Uterus (tissue), 4 donors: Measurements from ENCODE around the gene GMPR2. TPM values are rescaled to one million over a fixed set of nuclear protein-coding genes. Genes with fewer than 3 reads are reported as not detected.
"Not testable (repeated sequence)": the region's sequence is repeated elsewhere in the genome, so short reads cannot be mapped to it uniquely, and the experiment has no call there.

Experiments used
- DNase-seq, 2 donors: peaks; one replicate each; pipeline ENCODE4 v3.0.0-alpha.2; 2019 to 2020
- H3K27ac ChIP-seq, 2 donors: fragments of 200-600 bp; sonication (generic); 1 replicate in 1 of 2; 2 replicates in 1 of 2; pipeline ENCODE4 v1.5.1; 2016 to 2018
- H3K27me3 ChIP-seq, 2 donors: fragments of 200-600 bp; sonication (generic); one replicate each; pipeline ENCODE4 v1.5.1; 2018 to 2019; ENCODE audit warnings: control low read depth in 1 of 2
- H3K36me3 ChIP-seq, 2 donors: fragments of 200-600 bp; sonication (generic); one replicate each; pipeline ENCODE4 v1.5.1; 2019; ENCODE audit warnings: control low read depth in 1 of 2
- H3K4me1 ChIP-seq, 2 donors: fragments of 200-600 bp; sonication (generic); one replicate each; pipeline ENCODE4 v1.5.1; 2018 to 2019; ENCODE audit warnings: control low read depth in 1 of 2
- H3K4me3 ChIP-seq, 2 donors: fragments of 200-600 bp; sonication (generic); 1 replicate in 1 of 2; 2 replicates in 1 of 2; pipeline ENCODE4 v1.5.1; 2018 to 2019; ENCODE audit warnings: mild to moderate bottlenecking in 1 of 2
- H3K9me3 ChIP-seq, 2 donors: fragments of 200-600 bp; sonication (generic); one replicate each; pipeline ENCODE4 v1.5.1; 2019; ENCODE audit warnings: control low read depth in 1 of 2
- POLR2A ChIP-seq, 2 donors: fragments of 450-650 bp; IDR thresholded peaks; one replicate each; pipeline ENCODE4 v1.6.1; 2016; ENCODE audit warnings: antibody characterized with exemption in 2 of 2, mild to moderate bottlenecking in 1 of 2, moderate library complexity in 1 of 2
- intact Hi-C: fragments of 100-400 bp; cut with DNase I; formaldehyde crosslinking; loops from one replicate; pipeline ENCODE4 v1.15.1; 2023; ENCODE audit warnings: low total_unique reads
- total RNA-seq, 4 donors: library from RNA; depleted of rRNA in 3 of 4; stranded (reverse); fragments of >200 nt in 3 of 4; gene quantifications; one replicate each; pipeline versions ENCODE4 v1.1.0 to v1.2.4, GENCODE V29; 2014 to 2023
- TF ChIP-seq, protein P1 (sequence below), 4 experiments: fragments of 200-600 bp in 2 of 4; fragments of 450-650 bp in 2 of 4; sonication (generic) in 2 of 4; IDR thresholded peaks; one replicate each; pipeline ENCODE4 v1.5.1; 2016 to 2019; ENCODE audit warnings: antibody characterized with exemption in 4 of 4, mild to moderate bottlenecking in 2 of 4, moderate library complexity in 1 of 4
- donor health status: DM: yes; HTN: yes; CAD: no.

GMPR2 gene
- total RNA-seq, 4 donors from 2014 or later: 38.9 to 60.9 (median 48.8) TPM

GRCh38 chr14:24216345-24216699, 16.4 kb upstream of the GMPR2 start:
- no peaks in the 10 kb centered on the region for H3K36me3 ChIP-seq
- TF ChIP-seq, protein P1, sequence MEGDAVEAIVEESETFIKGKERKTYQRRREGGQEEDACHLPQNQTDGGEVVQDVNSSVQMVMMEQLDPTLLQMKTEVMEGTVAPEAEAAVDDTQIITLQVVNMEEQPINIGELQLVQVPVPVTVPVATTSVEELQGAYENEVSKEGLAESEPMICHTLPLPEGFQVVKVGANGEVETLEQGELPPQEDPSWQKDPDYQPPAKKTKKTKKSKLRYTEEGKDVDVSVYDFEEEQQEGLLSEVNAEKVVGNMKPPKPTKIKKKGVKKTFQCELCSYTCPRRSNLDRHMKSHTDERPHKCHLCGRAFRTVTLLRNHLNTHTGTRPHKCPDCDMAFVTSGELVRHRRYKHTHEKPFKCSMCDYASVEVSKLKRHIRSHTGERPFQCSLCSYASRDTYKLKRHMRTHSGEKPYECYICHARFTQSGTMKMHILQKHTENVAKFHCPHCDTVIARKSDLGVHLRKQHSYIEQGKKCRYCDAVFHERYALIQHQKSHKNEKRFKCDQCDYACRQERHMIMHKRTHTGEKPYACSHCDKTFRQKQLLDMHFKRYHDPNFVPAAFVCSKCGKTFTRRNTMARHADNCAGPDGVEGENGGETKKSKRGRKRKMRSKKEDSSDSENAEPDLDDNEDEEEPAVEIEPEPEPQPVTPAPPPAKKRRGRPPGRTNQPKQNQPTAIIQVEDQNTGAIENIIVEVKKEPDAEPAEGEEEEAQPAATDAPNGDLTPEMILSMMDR (IDR thresholded peaks at IDR 0.05): no peak
- no peak for TF ChIP-seq POLR2A (IDR thresholded peaks at IDR 0.05)
- H3K27me3 ChIP-seq: no peaks in the 10 kb centered on the region
- peak overlapping the region; percentile 86 to 89 for H3K27ac ChIP-seq
- peaks cover 0 to 4% of the 10 kb centered on the region in 2 donors for H3K4me1 ChIP-seq
- intact Hi-C loops: no loop called here
- no peak for DNase-seq
- H3K4me3 ChIP-seq: peak overlapping the region; percentile 71 to 80
- no peaks in the 10 kb centered on the region for H3K9me3 ChIP-seq

DNA sequence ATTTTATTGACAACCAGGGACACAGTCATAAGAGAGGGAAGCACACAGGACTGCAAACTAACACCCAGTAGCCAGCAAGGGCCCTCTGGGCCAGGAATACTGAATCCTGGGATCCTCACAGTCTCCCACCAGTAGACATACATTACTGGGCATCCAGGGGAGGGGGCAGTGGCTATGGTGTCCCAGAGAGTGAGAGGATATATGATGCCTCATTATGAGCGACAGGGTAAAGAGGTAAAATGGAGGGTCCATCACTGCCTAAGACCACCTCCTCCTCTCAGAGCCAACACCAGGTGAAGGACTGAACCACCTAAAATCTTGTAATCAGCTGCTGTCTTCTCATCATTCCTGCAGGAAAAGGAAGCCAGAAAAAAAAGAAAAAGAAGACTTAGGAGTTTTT, 15.9 kb upstream of the GMPR2 start:
- intact Hi-C loops, H3K36me3 ChIP-seq, H3K4me3 ChIP-seq, DNase-seq, H3K9me3 ChIP-seq, H3K4me1 ChIP-seq, H3K27me3 ChIP-seq, H3K27ac ChIP-seq: not testable (repeated sequence)

DNA sequence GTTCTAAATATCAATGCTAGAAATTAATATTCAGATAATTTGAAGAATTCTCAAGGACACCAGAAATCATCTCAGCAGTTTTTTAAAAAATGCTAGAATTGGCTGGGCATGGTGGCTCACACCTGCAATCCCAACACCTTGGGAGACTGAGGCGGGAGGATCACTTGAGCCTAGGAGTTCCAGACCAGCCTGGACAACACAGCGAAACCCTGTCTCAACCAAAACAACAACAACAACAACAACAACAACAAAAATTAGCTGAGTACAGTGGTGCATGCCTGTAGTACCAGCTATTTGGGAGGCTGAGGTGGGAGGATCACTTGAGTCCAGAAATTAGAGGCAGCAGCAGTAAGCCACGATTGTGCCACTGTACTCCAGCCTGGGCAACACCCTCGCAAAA, 13.6 kb upstream of the GMPR2 start:
- Histone ChIP-seq H3K36me3 (no peaks in the 10 kb centered on the region), H3K27ac (no peak overlapping the region), H3K4me1 (no peaks in the 10 kb centered on the region), H3K27me3 (no peaks in the 10 kb centered on the region), H3K9me3 (no peaks in the 10 kb centered on the region), H3K4me3 (no peak overlapping the region)
- no peak for TF ChIP-seq POLR2A (IDR thresholded peaks at IDR 0.05)
- TF ChIP-seq, protein P1 (IDR thresholded peaks at IDR 0.05): no peak
- intact Hi-C loops: no loop called here
- no peak for DNase-seq

GRCh38 chr14:24219521-24219920, 13.2 kb upstream of the GMPR2 start:
- TF ChIP-seq POLR2A (IDR thresholded peaks at IDR 0.05): no peak
- TF ChIP-seq, protein P1 (IDR thresholded peaks at IDR 0.05): no peak
- Histone ChIP-seq H3K4me3 (no peak overlapping the region), H3K36me3 (no peaks in the 10 kb centered on the region), H3K9me3 (no peaks in the 10 kb centered on the region), H3K4me1 (no peaks in the 10 kb centered on the region), H3K27me3 (no peaks in the 10 kb centered on the region), H3K27ac (no peak overlapping the region)
- intact Hi-C loops: no loop called here
- DNase-seq: no peak

- intact Hi-C loops, DNase-seq, H3K4me3 ChIP-seq: not testable (repeated sequence)
Observed at GRCh38 chr14:24222987-24223386, 9.7 kb upstream of the GMPR2 start.

DNA sequence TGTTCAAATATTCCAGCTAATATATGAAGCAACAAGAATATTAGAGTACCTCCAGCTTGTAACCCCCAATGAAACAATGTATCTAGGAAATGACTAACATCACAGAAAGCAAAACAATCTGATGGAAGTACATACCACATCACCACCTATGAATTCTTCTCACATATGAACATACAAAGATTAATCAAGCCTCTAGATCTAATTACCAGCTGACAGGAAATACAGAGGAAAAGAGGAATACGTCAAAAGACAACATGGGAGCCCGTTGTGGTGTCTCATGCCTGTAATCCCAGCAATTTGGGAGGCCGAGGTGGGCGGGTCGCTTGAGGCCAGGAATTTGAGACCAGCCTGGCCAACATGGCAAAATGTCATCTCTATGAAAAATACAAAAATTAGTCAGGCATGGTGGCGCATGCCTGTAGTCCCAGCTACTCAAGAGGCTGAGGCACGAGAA, 8.1 kb upstream of the GMPR2 start:
- H3K4me3 ChIP-seq: no peak overlapping the region
- H3K36me3 ChIP-seq: no peaks in the 10 kb centered on the region
- DNase-seq: no peak
- H3K4me1 ChIP-seq: no peaks in the 10 kb centered on the region
- no peaks in the 10 kb centered on the region for H3K27me3 ChIP-seq
- intact Hi-C loops: no loop called here
- H3K27ac ChIP-seq: no peak overlapping the region
- no peaks in the 10 kb centered on the region for H3K9me3 ChIP-seq
- TF ChIP-seq, protein P1 (IDR thresholded peaks at IDR 0.05): no peak
- TF ChIP-seq POLR2A (IDR thresholded peaks at IDR 0.05): no peak

More at GRCh38 chr14:24222987-24223386, 9.7 kb upstream of the GMPR2 start:
- H3K27me3 ChIP-seq, H3K9me3 ChIP-seq, H3K27ac ChIP-seq, H3K4me1 ChIP-seq, H3K36me3 ChIP-seq: not testable (repeated sequence)
